ENCODE data around the gene TUFT1.

The TUFT1 gene

DNA sequence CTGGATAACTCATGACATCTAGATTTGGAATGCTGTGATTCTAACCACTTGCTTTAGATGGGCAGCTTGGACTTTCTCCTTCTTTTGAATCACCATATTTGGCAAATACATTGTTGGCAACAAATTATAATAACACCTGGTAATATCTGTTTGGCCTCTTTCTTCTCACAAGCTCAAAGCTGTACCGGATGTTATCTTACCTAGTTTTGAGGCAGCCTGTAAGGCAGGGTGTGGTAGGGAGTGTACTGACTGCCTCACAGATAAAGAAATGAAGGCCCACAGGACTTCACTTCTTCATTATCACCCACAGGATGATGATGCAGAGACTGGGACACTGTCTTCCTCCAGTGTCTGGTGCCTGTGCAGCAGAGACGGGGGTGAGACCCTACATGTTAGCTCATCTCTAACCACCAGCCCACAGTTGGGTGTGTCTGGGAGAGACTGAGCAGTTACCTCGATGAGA lies 28.5 kb downstream of the TUFT1 start:
- TF ChIP-seq, protein P1, sequence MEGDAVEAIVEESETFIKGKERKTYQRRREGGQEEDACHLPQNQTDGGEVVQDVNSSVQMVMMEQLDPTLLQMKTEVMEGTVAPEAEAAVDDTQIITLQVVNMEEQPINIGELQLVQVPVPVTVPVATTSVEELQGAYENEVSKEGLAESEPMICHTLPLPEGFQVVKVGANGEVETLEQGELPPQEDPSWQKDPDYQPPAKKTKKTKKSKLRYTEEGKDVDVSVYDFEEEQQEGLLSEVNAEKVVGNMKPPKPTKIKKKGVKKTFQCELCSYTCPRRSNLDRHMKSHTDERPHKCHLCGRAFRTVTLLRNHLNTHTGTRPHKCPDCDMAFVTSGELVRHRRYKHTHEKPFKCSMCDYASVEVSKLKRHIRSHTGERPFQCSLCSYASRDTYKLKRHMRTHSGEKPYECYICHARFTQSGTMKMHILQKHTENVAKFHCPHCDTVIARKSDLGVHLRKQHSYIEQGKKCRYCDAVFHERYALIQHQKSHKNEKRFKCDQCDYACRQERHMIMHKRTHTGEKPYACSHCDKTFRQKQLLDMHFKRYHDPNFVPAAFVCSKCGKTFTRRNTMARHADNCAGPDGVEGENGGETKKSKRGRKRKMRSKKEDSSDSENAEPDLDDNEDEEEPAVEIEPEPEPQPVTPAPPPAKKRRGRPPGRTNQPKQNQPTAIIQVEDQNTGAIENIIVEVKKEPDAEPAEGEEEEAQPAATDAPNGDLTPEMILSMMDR (IDR thresholded peaks at IDR 0.05; ENCODE audit: control insufficient read depth, insufficient read depth, low read depth, low read length, missing control alignments) = no peak
- no peak overlapping the region for H3K4me3 ChIP-seq (ENCODE audit: control insufficient read depth, low read depth, low read length)
- no peak for DNase-seq (ENCODE audit: low read depth)

DNA sequence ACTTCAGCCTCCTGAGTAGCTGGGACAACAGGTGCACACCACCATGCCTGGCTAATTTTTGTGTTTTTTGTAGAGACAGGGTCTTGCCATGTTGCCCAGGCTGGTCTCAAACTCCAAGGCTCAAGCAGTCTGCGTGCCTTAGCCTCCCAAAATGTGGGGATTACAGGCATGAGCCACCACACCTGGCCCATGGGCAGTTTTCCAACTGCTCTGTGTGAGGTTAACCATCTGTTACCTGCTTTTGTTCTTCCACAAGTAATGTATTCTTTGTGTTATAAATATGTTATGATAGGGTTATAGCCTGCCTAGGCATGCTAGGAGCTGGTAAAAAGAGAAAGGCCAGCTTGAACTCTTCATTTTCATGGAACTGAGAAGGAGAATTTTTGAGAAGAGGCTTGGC lies 30.7 kb downstream of the TUFT1 start:
- TF ChIP-seq, protein P1 (IDR thresholded peaks at IDR 0.05; ENCODE audit: control insufficient read depth, insufficient read depth, low read depth, low read length, missing control alignments) = no peak
- no peak overlapping the region for H3K4me3 ChIP-seq (ENCODE audit: control insufficient read depth, low read depth, low read length)
- no peak for DNase-seq (ENCODE audit: low read depth)

DNA sequence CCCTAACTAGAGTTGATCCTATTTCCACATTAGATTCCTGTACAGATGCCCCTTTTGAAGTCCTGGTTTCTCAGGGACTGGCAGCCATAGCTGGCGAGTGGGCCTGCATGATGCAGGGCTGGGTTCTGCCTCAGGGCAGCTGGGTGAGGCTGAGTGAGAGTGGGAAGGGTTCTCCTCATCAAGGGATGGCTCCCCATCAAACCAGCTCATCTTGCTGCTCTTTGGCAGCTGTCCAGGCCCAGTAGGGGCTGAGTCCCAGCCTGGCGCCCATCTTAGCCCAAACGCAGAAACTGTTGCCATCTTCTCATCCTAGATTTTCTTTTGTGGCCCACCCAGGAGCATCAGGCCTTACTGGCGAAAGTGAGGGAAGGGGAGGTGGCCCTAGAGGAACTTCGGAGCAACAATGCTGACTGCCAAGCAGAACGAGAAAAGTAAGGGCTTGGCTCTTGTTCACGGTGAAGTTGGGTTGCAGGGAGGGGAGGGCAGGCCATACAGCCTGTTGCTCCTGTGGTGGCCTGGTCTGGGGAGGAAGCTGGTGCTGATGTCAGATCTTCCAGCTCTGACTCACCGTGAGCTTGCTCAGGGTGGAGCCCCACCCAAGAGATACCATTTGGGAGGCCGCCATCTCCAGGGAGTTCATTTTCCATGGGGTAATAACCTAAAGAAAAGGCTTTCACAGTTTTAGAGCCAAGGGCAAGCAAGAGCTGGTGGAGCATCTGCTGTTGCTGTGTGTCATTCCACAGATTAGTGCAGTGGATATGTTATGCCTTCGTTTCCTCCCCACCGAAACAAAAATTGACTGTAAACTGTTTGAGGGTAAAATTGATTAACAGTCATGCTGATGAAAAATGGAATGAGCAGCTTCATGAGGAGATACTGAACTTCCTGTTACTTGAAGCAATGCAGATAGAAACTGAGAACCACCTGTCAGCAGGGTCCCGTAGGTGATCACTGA lies 34.7 kb downstream of the TUFT1 start:
- H3K4me3 ChIP-seq (ENCODE audit: control insufficient read depth, low read depth, low read length) = no peak overlapping the region
- peak; percentile 51 for DNase-seq (ENCODE audit: low read depth)
- TF ChIP-seq, protein P1 (IDR thresholded peaks at IDR 0.05; ENCODE audit: control insufficient read depth, insufficient read depth, low read depth, low read length, missing control alignments) = no peak

DNA sequence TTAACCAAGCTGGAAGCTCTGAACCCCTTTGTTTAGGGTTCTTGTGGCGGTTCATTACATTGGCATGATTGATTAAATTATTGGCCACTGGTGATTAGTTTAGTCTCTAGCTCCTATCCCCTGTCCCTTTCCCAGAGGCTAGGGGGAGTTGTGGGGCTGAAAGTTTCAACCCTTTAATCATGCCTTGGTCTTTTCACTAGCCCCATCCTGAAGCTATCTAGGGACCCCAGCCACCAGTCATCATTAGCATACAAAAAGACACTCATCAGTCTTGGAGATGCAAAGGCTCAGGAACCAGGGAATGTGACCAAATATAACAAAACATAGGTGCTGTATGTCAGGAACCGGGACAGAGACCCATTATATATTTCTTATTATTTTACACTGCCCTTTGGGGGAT lies 37.1 kb downstream of the TUFT1 start:
- no peak for DNase-seq (ENCODE audit: low read depth)
- TF ChIP-seq, protein P1 (IDR thresholded peaks at IDR 0.05; ENCODE audit: control insufficient read depth, insufficient read depth, low read depth, low read length, missing control alignments) = no peak
- H3K4me3 ChIP-seq (ENCODE audit: control insufficient read depth, low read depth, low read length) = no peak overlapping the region

DNA sequence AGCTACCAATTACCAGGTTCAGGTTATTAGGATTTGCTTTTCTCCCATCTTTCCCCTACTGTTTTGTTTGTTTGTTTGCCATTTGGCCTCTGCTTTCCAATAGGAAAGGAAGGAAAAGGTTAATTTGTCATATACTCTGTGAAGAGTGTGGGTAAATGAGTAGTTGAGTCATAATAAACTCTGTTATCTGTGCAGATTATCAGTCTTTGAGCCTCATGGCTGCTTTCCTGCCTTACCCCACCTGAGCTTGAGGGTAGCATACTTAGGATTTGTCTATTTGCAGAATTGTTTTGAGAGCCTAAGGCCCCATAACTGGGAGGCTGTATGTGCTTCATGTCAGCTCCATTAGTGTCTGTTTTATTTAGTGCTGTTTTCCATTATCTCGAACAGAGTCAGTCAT lies 38.8 kb downstream of the TUFT1 start:
- TF ChIP-seq, protein P1 (IDR thresholded peaks at IDR 0.05; ENCODE audit: control insufficient read depth, insufficient read depth, low read depth, low read length, missing control alignments) = no peak
- no peak for DNase-seq (ENCODE audit: low read depth)
- no peak overlapping the region for H3K4me3 ChIP-seq (ENCODE audit: control insufficient read depth, low read depth, low read length)

DNA sequence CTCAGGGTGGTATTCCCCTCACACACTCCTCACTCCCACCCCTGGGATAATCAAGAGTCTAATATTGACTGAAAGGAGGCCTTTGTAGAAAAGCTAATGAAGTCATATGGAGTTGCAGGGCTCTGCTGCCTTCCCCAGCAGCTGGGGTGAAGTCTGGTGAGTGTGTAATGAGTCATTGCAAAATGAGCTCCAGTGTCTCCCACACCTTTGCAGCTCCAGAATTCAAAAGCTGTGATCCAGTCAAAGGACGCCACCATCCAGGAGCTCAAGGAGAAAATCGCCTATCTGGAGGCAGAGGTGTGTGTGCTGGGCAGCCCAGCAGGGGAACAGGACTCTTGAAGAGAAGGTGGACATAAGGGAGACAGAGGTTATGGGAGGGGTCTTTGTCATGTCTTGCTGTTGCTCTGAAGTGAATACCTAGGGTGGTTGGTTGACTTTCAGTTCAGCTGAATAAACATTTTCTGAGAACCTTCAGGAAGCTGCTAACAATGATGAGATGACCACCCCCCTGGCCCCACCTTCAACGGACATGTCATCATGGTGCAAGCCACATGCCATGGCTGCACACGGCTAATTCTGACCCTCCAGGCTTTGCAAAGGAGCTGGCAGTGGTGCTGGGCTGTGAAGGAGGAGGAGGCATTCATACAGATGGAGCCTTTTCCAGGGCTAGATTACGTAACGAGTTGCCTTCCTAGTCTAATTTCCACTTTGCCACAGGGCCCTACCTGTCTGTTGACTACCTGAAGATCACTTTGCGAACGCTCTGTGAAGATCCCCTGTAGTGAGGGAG lies 39.5 kb downstream of the TUFT1 start:
- DNase-seq (ENCODE audit: low read depth) = no peak

More for the DNA sequence above, 39.5 kb downstream of the TUFT1 start:
- no peak overlapping the region for H3K4me3 ChIP-seq (ENCODE audit: control insufficient read depth, low read depth, low read length)
- TF ChIP-seq, protein P1 (IDR thresholded peaks at IDR 0.05; ENCODE audit: control insufficient read depth, insufficient read depth, low read depth, low read length, missing control alignments) = no peak
